Liver (tissue), 9 donors: ENCODE data around the gene RLIM. TPM values are rescaled to one million over a fixed set of nuclear protein-coding genes. Genes with fewer than 3 reads are reported as not detected.

Experiments
- DNase-seq: peaks from one replicate; pipeline ENCODE4 v3.0.0-alpha.2; 2017; ENCODE audit warnings: low spot score
- H3K27ac ChIP-seq, 2 donors: one replicate each; pipeline ENCODE4 v1.7.0; 2013; ENCODE audit warnings: inconsistent platforms in 2 of 2, low read length in 2 of 2, control low read depth in 1 of 2, low read depth in 1 of 2, mild to moderate bottlenecking in 1 of 2
- H3K27me3 ChIP-seq, 4 donors: one replicate each; pipeline versions ENCODE4 v1.6.1 to v1.7.0; 2013; ENCODE audit warnings: low read length in 3 of 4, inconsistent platforms in 1 of 4, mild to moderate bottlenecking in 1 of 4, moderate library complexity in 1 of 4; ENCODE audit not compliant: control insufficient read depth in 4 of 4, insufficient read depth in 4 of 4
- H3K36me3 ChIP-seq, 4 donors: one replicate each; pipeline versions ENCODE4 v1.6.1 to v1.7.0; 2013; ENCODE audit warnings: low read length in 3 of 4, mild to moderate bottlenecking in 3 of 4, low read depth in 1 of 4, moderate library complexity in 1 of 4; ENCODE audit not compliant: control insufficient read depth in 4 of 4, insufficient read depth in 3 of 4
- H3K4me1 ChIP-seq, 4 donors: one replicate each; pipeline versions ENCODE4 v1.6.1 to v1.7.0; 2013; ENCODE audit warnings: low read length in 3 of 4, mild to moderate bottlenecking in 3 of 4, moderate library complexity in 1 of 4; ENCODE audit not compliant: control insufficient read depth in 4 of 4, insufficient read depth in 4 of 4
- H3K4me3 ChIP-seq, 3 donors: one replicate each; pipeline versions ENCODE4 v1.6.1 to v1.7.0; 2013; ENCODE audit warnings: low read length in 3 of 3, control low read depth in 1 of 3, low read depth in 1 of 3, mild to moderate bottlenecking in 1 of 3
- H3K9ac ChIP-seq, 2 donors: one replicate each; pipeline ENCODE4 v1.7.0; 2013; ENCODE audit warnings: low read length in 2 of 2, mild to moderate bottlenecking in 2 of 2, moderate library complexity in 2 of 2, control low read depth in 1 of 2, low read depth in 1 of 2
- H3K9me3 ChIP-seq, 4 donors: one replicate each; pipeline versions ENCODE4 v1.6.1 to v1.7.0; 2013; ENCODE audit warnings: low read length in 3 of 4; ENCODE audit not compliant: control insufficient read depth in 4 of 4
- EGR1 ChIP-seq, 2 donors: IDR thresholded peaks; 2 replicates each; pipeline ENCODE4 v1.6.1; 2016 to 2018; ENCODE audit warnings: antibody characterized with exemption in 2 of 2, low read depth in 2 of 2
- FOXA1 ChIP-seq: IDR thresholded peaks from 2 replicates; pipeline ENCODE4 v1.6.1; 2016; ENCODE audit warnings: antibody characterized with exemption
- FOXA2 ChIP-seq: IDR thresholded peaks from 2 replicates; pipeline ENCODE4 v1.6.1; 2016; ENCODE audit warnings: antibody characterized with exemption
- GABPA ChIP-seq, 2 donors: IDR thresholded peaks in 1 of 2; conservative IDR thresholded peaks in 1 of 2; 2 replicates each; pipeline ENCODE4 v1.6.1; 2016; ENCODE audit warnings: antibody characterized with exemption in 2 of 2, mild to moderate bottlenecking in 1 of 2, moderate library complexity in 1 of 2
- HNF4A ChIP-seq, 2 donors: conservative IDR thresholded peaks; 2 replicates each; pipeline ENCODE4 v1.6.1; 2016; ENCODE audit warnings: antibody characterized with exemption in 2 of 2, mild to moderate bottlenecking in 2 of 2
- HNF4G ChIP-seq: IDR thresholded peaks from 2 replicates; pipeline ENCODE4 v1.6.1; 2016; ENCODE audit warnings: antibody characterized with exemption
- JUND ChIP-seq, 2 donors: IDR thresholded peaks; 2 replicates each; pipeline ENCODE4 v1.6.1; 2016; ENCODE audit warnings: antibody characterized with exemption in 2 of 2
- NR2F2 ChIP-seq: IDR thresholded peaks from 2 replicates; pipeline ENCODE4 v1.6.1; 2016; ENCODE audit warnings: antibody characterized with exemption
- RAD21 ChIP-seq, 2 donors: IDR thresholded peaks; 2 replicates each; pipeline ENCODE4 v1.6.1; 2016; ENCODE audit warnings: antibody characterized with exemption in 2 of 2, mild to moderate bottlenecking in 2 of 2
- RXRA ChIP-seq, 2 donors: IDR thresholded peaks; 2 replicates each; pipeline ENCODE4 v1.6.1; 2017 to 2018; ENCODE audit warnings: antibody characterized with exemption in 2 of 2, mild to moderate bottlenecking in 1 of 2
- SP1 ChIP-seq: IDR thresholded peaks from 2 replicates; pipeline ENCODE4 v1.6.1; 2018; ENCODE audit warnings: antibody characterized with exemption, mild to moderate bottlenecking
- TAF1 ChIP-seq: conservative IDR thresholded peaks from 2 replicates; pipeline ENCODE4 v1.6.1; 2016; ENCODE audit warnings: antibody characterized with exemption, mild to moderate bottlenecking
- YY1 ChIP-seq: IDR thresholded peaks from 2 replicates; pipeline ENCODE4 v1.6.1; 2016; ENCODE audit warnings: antibody characterized with exemption, mild to moderate bottlenecking
- WGBS: extraction: QIAGEN DNeasy Blood & Tissue Kit; methylation state at CpG from one replicate; pipeline ENCODE4 v1.1.7; 2013; 5-methylcytosine and 5-hydroxymethylcytosine counted together
- polyA plus RNA-seq, 2 donors: library from polyadenylated mRNA; stranded (reverse) in 1 of 2; unstranded in 1 of 2; fragments of 200-250 nt in 1 of 2; fragments of >200 nt in 1 of 2; fragmentation: Nextera tagmentation in 1 of 2; extraction: Ambion mirVana in 1 of 2; gene quantifications; one replicate each; pipeline versions ENCODE4 v1.2.1 to v1.2.3, GENCODE V29; 2013 to 2015
- total RNA-seq, 2 donors: library from RNA; depleted of rRNA; stranded (reverse); fragments of >200 nt; gene quantifications; one replicate each; pipeline ENCODE4 v1.2.3, GENCODE V29; 2014
- TF ChIP-seq, protein P1 (sequence below): IDR thresholded peaks from 2 replicates; pipeline ENCODE4 v1.6.1; 2016; ENCODE audit warnings: antibody characterized with exemption
- TF ChIP-seq, protein P2 (sequence below): IDR thresholded peaks from 2 replicates; pipeline ENCODE4 v1.6.1; 2016; ENCODE audit warnings: antibody characterized with exemption, mild to moderate bottlenecking
- TF ChIP-seq, protein P3 (sequence below): fragments of 150-350 bp; IDR thresholded peaks from 2 replicates; pipeline ENCODE4 v1.5.1; 2017; ENCODE audit warnings: improper control_type of control experiment, low read depth, low read length; ENCODE audit not compliant: missing input control
- TF ChIP-seq, protein P4 (sequence below): IDR thresholded peaks from 2 replicates; pipeline ENCODE4 v1.6.1; 2016; ENCODE audit warnings: antibody characterized with exemption
- TF ChIP-seq, protein P5 (sequence below): IDR thresholded peaks from 2 replicates; pipeline ENCODE4 v1.6.1; 2016; ENCODE audit warnings: antibody characterized with exemption
- donor health status: healthy.
- donor health status: healthy.
- donor health status: healthy.
- donor health status: healthy.
- donor health status: healthy.

RLIM gene
- total and polyA plus RNA-seq, 4 donors: 1.8 to 17.0 (median 9.8) TPM

DNA sequence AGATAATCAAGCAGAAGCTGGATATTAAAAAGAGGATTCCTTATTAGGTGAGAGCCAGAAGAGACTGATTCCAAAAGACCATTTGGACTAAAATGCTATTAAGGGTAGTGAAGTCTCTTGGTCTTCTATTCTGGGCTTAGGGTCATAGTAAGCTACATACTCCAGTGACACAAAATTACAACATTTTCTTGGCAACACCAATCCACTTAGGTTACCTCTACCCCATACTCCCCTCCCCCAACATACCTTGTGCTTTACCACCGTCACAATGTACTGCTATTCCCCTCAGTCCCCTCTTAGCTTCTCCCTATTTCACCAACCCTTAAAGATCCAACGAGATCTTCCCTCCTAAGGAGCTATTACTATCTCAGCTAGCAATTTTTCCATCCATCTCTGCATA lies 11.4 kb downstream of the RLIM start:
- H3K4me3 ChIP-seq: no peak overlapping the region
- H3K27me3 ChIP-seq: no peaks in the 10 kb centered on the region
- TF ChIP-seq HNF4G: no peak
- TF ChIP-seq HNF4A (conservative IDR thresholded peaks at IDR 0.05): no peak
- no peak for TF ChIP-seq NR2F2
- TF ChIP-seq, protein P1, sequence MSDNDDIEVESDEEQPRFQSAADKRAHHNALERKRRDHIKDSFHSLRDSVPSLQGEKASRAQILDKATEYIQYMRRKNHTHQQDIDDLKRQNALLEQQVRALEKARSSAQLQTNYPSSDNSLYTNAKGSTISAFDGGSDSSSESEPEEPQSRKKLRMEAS: no peak
- no peak for TF ChIP-seq TAF1
- TF ChIP-seq, protein P2, sequence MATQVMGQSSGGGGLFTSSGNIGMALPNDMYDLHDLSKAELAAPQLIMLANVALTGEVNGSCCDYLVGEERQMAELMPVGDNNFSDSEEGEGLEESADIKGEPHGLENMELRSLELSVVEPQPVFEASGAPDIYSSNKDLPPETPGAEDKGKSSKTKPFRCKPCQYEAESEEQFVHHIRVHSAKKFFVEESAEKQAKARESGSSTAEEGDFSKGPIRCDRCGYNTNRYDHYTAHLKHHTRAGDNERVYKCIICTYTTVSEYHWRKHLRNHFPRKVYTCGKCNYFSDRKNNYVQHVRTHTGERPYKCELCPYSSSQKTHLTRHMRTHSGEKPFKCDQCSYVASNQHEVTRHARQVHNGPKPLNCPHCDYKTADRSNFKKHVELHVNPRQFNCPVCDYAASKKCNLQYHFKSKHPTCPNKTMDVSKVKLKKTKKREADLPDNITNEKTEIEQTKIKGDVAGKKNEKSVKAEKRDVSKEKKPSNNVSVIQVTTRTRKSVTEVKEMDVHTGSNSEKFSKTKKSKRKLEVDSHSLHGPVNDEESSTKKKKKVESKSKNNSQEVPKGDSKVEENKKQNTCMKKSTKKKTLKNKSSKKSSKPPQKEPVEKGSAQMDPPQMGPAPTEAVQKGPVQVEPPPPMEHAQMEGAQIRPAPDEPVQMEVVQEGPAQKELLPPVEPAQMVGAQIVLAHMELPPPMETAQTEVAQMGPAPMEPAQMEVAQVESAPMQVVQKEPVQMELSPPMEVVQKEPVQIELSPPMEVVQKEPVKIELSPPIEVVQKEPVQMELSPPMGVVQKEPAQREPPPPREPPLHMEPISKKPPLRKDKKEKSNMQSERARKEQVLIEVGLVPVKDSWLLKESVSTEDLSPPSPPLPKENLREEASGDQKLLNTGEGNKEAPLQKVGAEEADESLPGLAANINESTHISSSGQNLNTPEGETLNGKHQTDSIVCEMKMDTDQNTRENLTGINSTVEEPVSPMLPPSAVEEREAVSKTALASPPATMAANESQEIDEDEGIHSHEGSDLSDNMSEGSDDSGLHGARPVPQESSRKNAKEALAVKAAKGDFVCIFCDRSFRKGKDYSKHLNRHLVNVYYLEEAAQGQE: no peak
- TF ChIP-seq GABPA (IDR thresholded peaks at IDR 0.05 in 1 of 2, conservative IDR thresholded peaks at IDR 0.05 in 1 of 2): no peak
- no peak for TF ChIP-seq RAD21 (IDR thresholded peaks at IDR 0.05)
- TF ChIP-seq FOXA2: no peak
- no peak for TF ChIP-seq EGR1 (IDR thresholded peaks at IDR 0.05; ENCODE audit: low read depth in 2 of 2)
- no peak for TF ChIP-seq FOXA1
- TF ChIP-seq, protein P3, sequence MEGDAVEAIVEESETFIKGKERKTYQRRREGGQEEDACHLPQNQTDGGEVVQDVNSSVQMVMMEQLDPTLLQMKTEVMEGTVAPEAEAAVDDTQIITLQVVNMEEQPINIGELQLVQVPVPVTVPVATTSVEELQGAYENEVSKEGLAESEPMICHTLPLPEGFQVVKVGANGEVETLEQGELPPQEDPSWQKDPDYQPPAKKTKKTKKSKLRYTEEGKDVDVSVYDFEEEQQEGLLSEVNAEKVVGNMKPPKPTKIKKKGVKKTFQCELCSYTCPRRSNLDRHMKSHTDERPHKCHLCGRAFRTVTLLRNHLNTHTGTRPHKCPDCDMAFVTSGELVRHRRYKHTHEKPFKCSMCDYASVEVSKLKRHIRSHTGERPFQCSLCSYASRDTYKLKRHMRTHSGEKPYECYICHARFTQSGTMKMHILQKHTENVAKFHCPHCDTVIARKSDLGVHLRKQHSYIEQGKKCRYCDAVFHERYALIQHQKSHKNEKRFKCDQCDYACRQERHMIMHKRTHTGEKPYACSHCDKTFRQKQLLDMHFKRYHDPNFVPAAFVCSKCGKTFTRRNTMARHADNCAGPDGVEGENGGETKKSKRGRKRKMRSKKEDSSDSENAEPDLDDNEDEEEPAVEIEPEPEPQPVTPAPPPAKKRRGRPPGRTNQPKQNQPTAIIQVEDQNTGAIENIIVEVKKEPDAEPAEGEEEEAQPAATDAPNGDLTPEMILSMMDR: no peak
- TF ChIP-seq, protein P4, sequence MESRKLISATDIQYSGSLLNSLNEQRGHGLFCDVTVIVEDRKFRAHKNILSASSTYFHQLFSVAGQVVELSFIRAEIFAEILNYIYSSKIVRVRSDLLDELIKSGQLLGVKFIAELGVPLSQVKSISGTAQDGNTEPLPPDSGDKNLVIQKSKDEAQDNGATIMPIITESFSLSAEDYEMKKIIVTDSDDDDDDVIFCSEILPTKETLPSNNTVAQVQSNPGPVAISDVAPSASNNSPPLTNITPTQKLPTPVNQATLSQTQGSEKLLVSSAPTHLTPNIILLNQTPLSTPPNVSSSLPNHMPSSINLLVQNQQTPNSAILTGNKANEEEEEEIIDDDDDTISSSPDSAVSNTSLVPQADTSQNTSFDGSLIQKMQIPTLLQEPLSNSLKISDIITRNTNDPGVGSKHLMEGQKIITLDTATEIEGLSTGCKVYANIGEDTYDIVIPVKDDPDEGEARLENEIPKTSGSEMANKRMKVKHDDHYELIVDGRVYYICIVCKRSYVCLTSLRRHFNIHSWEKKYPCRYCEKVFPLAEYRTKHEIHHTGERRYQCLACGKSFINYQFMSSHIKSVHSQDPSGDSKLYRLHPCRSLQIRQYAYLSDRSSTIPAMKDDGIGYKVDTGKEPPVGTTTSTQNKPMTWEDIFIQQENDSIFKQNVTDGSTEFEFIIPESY: no peak
- TF ChIP-seq YY1: no peak
- TF ChIP-seq JUND (IDR thresholded peaks at IDR 0.05): no peak
- no peak for TF ChIP-seq RXRA (IDR thresholded peaks at IDR 0.05)
- TF ChIP-seq, protein P5, sequence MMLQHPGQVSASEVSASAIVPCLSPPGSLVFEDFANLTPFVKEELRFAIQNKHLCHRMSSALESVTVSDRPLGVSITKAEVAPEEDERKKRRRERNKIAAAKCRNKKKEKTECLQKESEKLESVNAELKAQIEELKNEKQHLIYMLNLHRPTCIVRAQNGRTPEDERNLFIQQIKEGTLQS: no peak
- no peak for TF ChIP-seq SP1
- no peaks in the 10 kb centered on the region for H3K9me3 ChIP-seq
- 91% methylated on average over 2 of the region's 2 CpGs for WGBS
- H3K4me1 ChIP-seq: peaks cover 0 to 6% (median 2%) of the 10 kb centered on the region in 4 donors
- DNase-seq: no peak
- no peak overlapping the region for H3K9ac ChIP-seq
- no peak overlapping the region for H3K27ac ChIP-seq
- H3K36me3 ChIP-seq: no peaks in the 10 kb centered on the region
